GM23338 (cell line): ENCODE results near the gene GPN2. TPM values are rescaled to one million over a fixed set of nuclear protein-coding genes. Genes with fewer than 3 reads are reported as not detected.

ENCODE experiments used
- ATAC-seq: fragments of 200-7000 bp; cut with Tn5 transposase; 3 replicates; pipeline ENCODE4 v1.9.1; 2020
- DNase-seq: peaks from one replicate; pipeline ENCODE4 v3.0.0-alpha.2; 2015; ENCODE audit warnings: low spot score
- H2AFZ ChIP-seq: fragments of 200-600 bp; sonication (generic); 2 replicates; pipeline ENCODE4 v1.8.0; 2016; ENCODE audit warnings: antibody characterized with exemption, mild to moderate bottlenecking, moderate library complexity
- H3F3A ChIP-seq: fragments of 200-600 bp; sonication (generic); replicated peaks from 2 replicates; pipeline ENCODE4 v1.8.0; 2017; ENCODE audit warnings: antibody characterized with exemption, mixed run types, low read depth
- H3K27ac ChIP-seq: fragments of 200-600 bp; sonication (generic); 2 replicates; pipeline ENCODE4 v1.6.1; 2016; ENCODE audit warnings: low read depth
- H3K27me3 ChIP-seq: fragments of 200-600 bp; sonication (generic); 2 replicates; pipeline ENCODE4 v1.8.0; 2016; ENCODE audit warnings: mild to moderate bottlenecking, mixed run types, moderate library complexity; ENCODE audit not compliant: insufficient read depth
- H3K36me3 ChIP-seq: fragments of 200-600 bp; sonication (generic); 2 replicates; pipeline ENCODE4 v1.8.0; 2016; ENCODE audit warnings: mild to moderate bottlenecking; ENCODE audit not compliant: insufficient read depth
- H3K4me1 ChIP-seq: fragments of 200-600 bp; sonication (generic); 2 replicates; pipeline ENCODE4 v1.8.0; 2016; ENCODE audit warnings: mild to moderate bottlenecking, moderate library complexity; ENCODE audit not compliant: insufficient read depth
- H3K4me2 ChIP-seq: fragments of 200-600 bp; sonication (generic); 2 replicates; pipeline ENCODE4 v1.7.1; 2017; ENCODE audit warnings: mixed run types
- H3K4me3 ChIP-seq: fragments of 200-600 bp; sonication (generic); 2 replicates; pipeline ENCODE4 v1.6.1; 2016; ENCODE audit warnings: mixed run types
- H3K79me2 ChIP-seq: fragments of 200-600 bp; sonication (generic); replicated peaks from 2 replicates; pipeline ENCODE4 v1.8.0; 2017; ENCODE audit warnings: mild to moderate bottlenecking; ENCODE audit not compliant: insufficient read depth
- H3K9me2 ChIP-seq: fragments of 200-600 bp; sonication (generic); 2 replicates; pipeline ENCODE4 v1.8.0; 2017; ENCODE audit not compliant: insufficient read depth
- H4K20me1 ChIP-seq: fragments of 200-600 bp; sonication (generic); replicated peaks from 2 replicates; pipeline ENCODE4 v1.8.0; 2017; ENCODE audit warnings: mild to moderate bottlenecking; ENCODE audit not compliant: insufficient read depth
- H3K27ac Mint-ChIP-seq: 2 replicates; pipeline ENCODE4 v1.8.0; 2020; ENCODE audit warnings: inconsistent platforms, mild to moderate bottlenecking, moderate library complexity, mixed read lengths
- H3K27me3 Mint-ChIP-seq: 3 replicates; pipeline ENCODE4 v1.8.0; 2022; ENCODE audit warnings: low read depth, mild to moderate bottlenecking, moderate library complexity, mixed read lengths, inconsistent platforms; ENCODE audit not compliant: insufficient read depth, poor library complexity
- H3K36me3 Mint-ChIP-seq: 3 replicates; pipeline ENCODE4 v1.8.0; 2021; ENCODE audit warnings: low read depth, mild to moderate bottlenecking, inconsistent platforms, moderate library complexity, mixed read lengths
- H3K4me1 Mint-ChIP-seq: 3 replicates; pipeline ENCODE4 v1.8.0; 2020; ENCODE audit warnings: mild to moderate bottlenecking, inconsistent platforms, mixed read lengths
- H3K4me3 Mint-ChIP-seq: 3 replicates; pipeline ENCODE4 v1.8.0; 2021; ENCODE audit warnings: moderate library complexity, mild to moderate bottlenecking, inconsistent platforms, mixed read lengths
- H3K9me3 Mint-ChIP-seq: 3 replicates; pipeline ENCODE4 v1.8.0; 2020; ENCODE audit warnings: moderate library complexity, mild to moderate bottlenecking, inconsistent platforms, mixed read lengths
- CREB1 ChIP-seq: fragments of 250-450 bp; sonication (Bioruptor Pico); IDR thresholded peaks from 2 replicates; pipeline ENCODE4 v1.5.0; 2020; ENCODE audit warnings: low read depth, mild to moderate bottlenecking, moderate library complexity
- CTCF ChIP-seq, 2 experiments: fragments of 200-600 bp in 1 of 2; sonication (generic) in 1 of 2; conservative IDR thresholded peaks; 2 replicates each; pipeline versions ENCODE4 v1.5.1 to v1.6.1; 2016 to 2017; ENCODE audit warnings: antibody characterized with exemption in 2 of 2, low read depth in 2 of 2, mild to moderate bottlenecking in 2 of 2, moderate library complexity in 1 of 2
- ETS1 ChIP-seq: IDR thresholded peaks from 2 replicates; pipeline ENCODE4 v1.6.1; 2016; ENCODE audit warnings: antibody characterized with exemption
- JUNB ChIP-seq: IDR thresholded peaks from one replicate; pipeline ENCODE4 v1.6.1; 2016; ENCODE audit warnings: antibody characterized with exemption; ENCODE audit not compliant: unreplicated experiment
- NANOG ChIP-seq: IDR thresholded peaks from 2 replicates; pipeline ENCODE4 v1.6.1; 2016; ENCODE audit warnings: antibody characterized with exemption, borderline replicate concordance
- POLR2AphosphoS5 ChIP-seq: IDR thresholded peaks from 2 replicates; pipeline ENCODE4 v1.6.1; 2016; ENCODE audit warnings: antibody characterized with exemption, low read depth
- STAT1 ChIP-seq: IDR thresholded peaks from one replicate; pipeline ENCODE4 v1.6.1; 2016; ENCODE audit warnings: antibody characterized with exemption; ENCODE audit not compliant: unreplicated experiment
- ZNF331 ChIP-seq: fragments of 250-450 bp; sonication (Bioruptor Pico); IDR thresholded peaks from 2 replicates; pipeline ENCODE4 v1.5.0; 2020; ENCODE audit warnings: low read depth, mild to moderate bottlenecking, moderate library complexity
- ZNF462 ChIP-seq: fragments of 250-450 bp; sonication (Bioruptor Pico); IDR thresholded peaks from 2 replicates; pipeline ENCODE4 v1.5.0; 2020; ENCODE audit warnings: mild to moderate bottlenecking, moderate library complexity
- polyA plus RNA-seq: library from polyadenylated mRNA; unstranded; fragments of >200 nt; fragmentation: Nextera tagmentation; extraction: Ambion mirVana; gene quantifications from 2 replicates; pipeline ENCODE4 v1.2.1, GENCODE V29; 2016
- total RNA-seq: library from RNA; depleted of rRNA; stranded (reverse); fragments of >200 nt; shearing (Covaris generic); gene quantifications from 2 replicates; pipeline ENCODE4 v1.2.3, GENCODE V29; 2014

The GPN2 gene
- total and polyA plus RNA-seq, 2 experiments from 2014 or later, result 10.1 to 19.4 TPM

GRCh38 chr1:26921540-26922430 is 31.7 kb upstream of the GPN2 start, which contains the start of gene NUDC:
NUDC (plus strand) TSS chr1:26921743; CDS start chr1:26921849, 106 bp downstream.
- Mint-ChIP-seq H3K36me3 (peaks cover 40% of the 10 kb centered on the region), H3K9me3 (no peaks in the 10 kb centered on the region), H3K4me3 (peak within 1 kb of the TSS; percentile 93), H3K27me3 (peaks cover 13% of the 10 kb centered on the region), H3K4me1 (peaks cover 18% of the 10 kb centered on the region), H3K27ac (peak within 1 kb of the TSS; percentile 98)
- no peaks in the 10 kb centered on the region for H3K27me3 ChIP-seq
- H2AFZ ChIP-seq, result peak within 1 kb of the TSS; percentile 96
- peaks cover 23% of the 10 kb centered on the region; the same call in 1 of the 2 replicates for H4K20me1 ChIP-seq
- peak; percentile 62 for TF ChIP-seq CREB1 (CRISPR knock-in tag)
- TF ChIP-seq ETS1, result peak; percentile 71
- no peak for TF ChIP-seq NANOG
- peak; percentile 93 for TF ChIP-seq POLR2AphosphoS5
- H3K79me2 ChIP-seq, result peaks cover 48% of the 10 kb centered on the region
- H3K36me3 ChIP-seq, result peaks cover 30% of the 10 kb centered on the region
- H3K27ac ChIP-seq, result peak within 1 kb of the TSS; percentile 43
- H3K4me2 ChIP-seq, result peak within 1 kb of the TSS; percentile 97
- DNase-seq, result peak; percentile 99
- peak; percentile 97 for ATAC-seq
- no peaks in the 10 kb centered on the region for H3K9me2 ChIP-seq
- H3F3A ChIP-seq, result peaks cover 19% of the 10 kb centered on the region; the same call in 1 of the 2 replicates
- peaks cover 12% of the 10 kb centered on the region for H3K4me1 ChIP-seq
- peak within 1 kb of the TSS; percentile 93 for H3K4me3 ChIP-seq

- no peaks in the 10 kb centered on the region for H3K9me2 ChIP-seq
- peak; percentile 38 for ATAC-seq
- no peaks in the 10 kb centered on the region for H3K9me3 Mint-ChIP-seq
- peaks cover 23% of the 10 kb centered on the region; the same call in 1 of the 2 replicates for H4K20me1 ChIP-seq
- peaks cover 16% of the 10 kb centered on the region; the same call in 1 of the 2 replicates for H3F3A ChIP-seq
- H3K4me1 Mint-ChIP-seq, result peaks cover 18% of the 10 kb centered on the region
- no peak for DNase-seq
- peak overlapping the region; percentile 43 for H3K27ac ChIP-seq
- H3K79me2 ChIP-seq, result peaks cover 42% of the 10 kb centered on the region
- peaks cover 23% of the 10 kb centered on the region for H3K36me3 ChIP-seq
- peaks cover 13% of the 10 kb centered on the region for H3K27me3 Mint-ChIP-seq
- H2AFZ ChIP-seq, result peak overlapping the region; percentile 96
- H3K27me3 ChIP-seq, result no peaks in the 10 kb centered on the region
- peak overlapping the region; percentile 97; the same call in 1 of the 2 replicates for H3K4me2 ChIP-seq
- H3K36me3 Mint-ChIP-seq, result peaks cover 33% of the 10 kb centered on the region
- H3K4me3 Mint-ChIP-seq, result peak overlapping the region; percentile 93
- H3K27ac Mint-ChIP-seq, result peak overlapping the region; percentile 98
- H3K4me1 ChIP-seq, result peaks cover 12% of the 10 kb centered on the region
- H3K4me3 ChIP-seq, result peak overlapping the region; percentile 93
- TF ChIP-seq CTCF (conservative IDR thresholded peaks at IDR 0.05; ENCODE audit: low read depth in 2 of 2), result no peak
- no peak for TF ChIP-seq STAT1
- TF ChIP-seq ZNF331 (CRISPR knock-in tag), result no peak
- no peak for TF ChIP-seq NANOG
- no peak for TF ChIP-seq JUNB
- no peak for TF ChIP-seq ZNF462 (CRISPR knock-in tag)
- no peak for TF ChIP-seq CREB1 (CRISPR knock-in tag)
These were observed 31.1 kb upstream of the GPN2 start for GRCh38 chr1:26921126-26921539.
